ENCODE results near the gene TMEM63B. TPM values are rescaled to one million over a fixed set of nuclear protein-coding genes. Genes with fewer than 3 reads are reported as not detected.

Gene TMEM63B
- total RNA-seq, 4 donors from 2014 or later, result 11.3 to 32.0 (median 23.9) TPM

- H3K9me3 ChIP-seq, result no peaks in the 10 kb centered on the region
- peaks cover 0 to 77% (median 37%) of the 10 kb centered on the region in 3 donors for H3K4me1 ChIP-seq
- no peak for TF ChIP-seq POLR2A (IDR thresholded peaks at IDR 0.05)
- TF ChIP-seq POLR2AphosphoS5 (IDR thresholded peaks at IDR 0.05), result no peak
- no peak for TF ChIP-seq EP300 (IDR thresholded peaks at IDR 0.05)
- TF ChIP-seq CTCF (IDR thresholded peaks at IDR 0.05), result no peak
- no peak for ATAC-seq
- H3K36me3 ChIP-seq, result no peaks in the 10 kb centered on the region
- H3K27me3 ChIP-seq, result no peaks in the 10 kb centered on the region
- WGBS, 2 donors (ENCODE audit: low coverage in 1 of 2), result 33 to 42% methylated on average over 1 of the region's 1 CpG
- peak overlapping the region in 3 of 4 donors; percentile 28 to 58 (median 52) for H3K27ac ChIP-seq
- H3K4me3 ChIP-seq, result no peak overlapping the region
Observed at GRCh38 chr6:44122801-44123200, 4.6 kb upstream of the TMEM63B start.

GRCh38 chr6:44123544-44123943 lies 3.8 kb upstream of the TMEM63B start:
- H3K4me1 ChIP-seq, result peaks cover 0 to 84% (median 41%) of the 10 kb centered on the region in 3 donors
- no peak overlapping the region for H3K4me3 ChIP-seq
- WGBS, 2 donors (ENCODE audit: low coverage in 1 of 2), result 74 to 94% methylated on average over 2 of the region's 2 CpGs
- no peaks in the 10 kb centered on the region for H3K36me3 ChIP-seq
- H3K27me3 ChIP-seq, result no peaks in the 10 kb centered on the region
- peak overlapping the region in 3 of 4 donors; percentile 26 to 58 (median 44) for H3K27ac ChIP-seq
- no peak for ATAC-seq
- no peak for TF ChIP-seq EP300 (IDR thresholded peaks at IDR 0.05)
- no peak for TF ChIP-seq POLR2A (IDR thresholded peaks at IDR 0.05)
- no peak for TF ChIP-seq CTCF (IDR thresholded peaks at IDR 0.05)
- no peak for TF ChIP-seq POLR2AphosphoS5 (IDR thresholded peaks at IDR 0.05)
- H3K9me3 ChIP-seq, result no peaks in the 10 kb centered on the region

GRCh38 chr6:44126320-44127149 lies 819 bp upstream of the TMEM63B start:
- H3K4me1 ChIP-seq, result peaks cover 0 to 64% (median 36%) of the 10 kb centered on the region in 3 donors
- TF ChIP-seq POLR2A (IDR thresholded peaks at IDR 0.05) (no peak), CTCF (IDR thresholded peaks at IDR 0.05) (no peak), POLR2AphosphoS5 (IDR thresholded peaks at IDR 0.05) (no peak), EP300 (IDR thresholded peaks at IDR 0.05) (no peak)
- H3K36me3 ChIP-seq, result no peaks in the 10 kb centered on the region
- peak overlapping the region; percentile 86 to 90 for H3K4me3 ChIP-seq
- ATAC-seq, result peak; percentile 55
- peak overlapping the region; percentile 87 to 93 (median 90) for H3K27ac ChIP-seq
- H3K9me3 ChIP-seq, result no peaks in the 10 kb centered on the region
- 1 to 2% methylated on average over 7 to 20 of the region's 31 CpGs for WGBS, 2 donors (ENCODE audit: low coverage in 1 of 2)
- H3K27me3 ChIP-seq, result no peaks in the 10 kb centered on the region

GRCh38 chr6:44128020-44128917 lies 915 bp downstream of the TMEM63B start:
- ATAC-seq, result peak; percentile 19
- H3K27me3 ChIP-seq, result no peaks in the 10 kb centered on the region
- peaks cover 0 to 63% (median 32%) of the 10 kb centered on the region in 3 donors for H3K4me1 ChIP-seq
- peak overlapping the region; percentile 86 to 90 for H3K4me3 ChIP-seq
- H3K36me3 ChIP-seq, result no peaks in the 10 kb centered on the region
- H3K9me3 ChIP-seq, result no peaks in the 10 kb centered on the region
- 30% methylated on average over 2 of the region's 49 CpGs; no CpG with 5 or more reads in 1 of the 2 donors for WGBS, 2 donors (ENCODE audit: low coverage in 1 of 2)
- TF ChIP-seq POLR2A (IDR thresholded peaks at IDR 0.05) (no peak), EP300 (IDR thresholded peaks at IDR 0.05) (no peak), CTCF (IDR thresholded peaks at IDR 0.05) (peak in 3 of 4 experiments; percentile 11 to 43 (median 21))
- H3K27ac ChIP-seq, result peak overlapping the region; percentile 56 to 93 (median 90)
